ENCODE measurements around the gene RALA. TPM values are rescaled to one million over a fixed set of nuclear protein-coding genes. Genes with fewer than 3 reads are reported as not detected.

RALA gene
- total and polyA plus RNA-seq, 5 donors from 2014 or later = 22.4 to 71.2 (median 57.1) TPM

GRCh38 chr7:39588416-39588815 is 35.0 kb upstream of the RALA start:
- ATAC-seq (ENCODE audit: low read depth in 2 of 2) (no peak), DNase-seq (no peak)
- Mint-ChIP-seq H3K4me1 (peaks cover 6 to 27% (median 21%) of the 10 kb centered on the region in 4 donors), H3K27ac (peak overlapping the region in 2 of 3 donors; percentile 52 to 56), H3K9me3 (no peaks in the 10 kb centered on the region), H3K27me3 (no peaks in the 10 kb centered on the region), H3K36me3 (no peaks in the 10 kb centered on the region), H3K4me3 (no peak overlapping the region)
- no peaks in the 10 kb centered on the region for H3K27me3 ChIP-seq (ENCODE audit: control insufficient read depth, insufficient read depth, low read length)
- no peak overlapping the region for H3K27ac ChIP-seq (ENCODE audit: insufficient read depth, low read length, poor library complexity, severe bottlenecking)
- H3K9me3 ChIP-seq (ENCODE audit: control insufficient read depth in 2 of 2, low read length in 2 of 2) = no peaks in the 10 kb centered on the region
- H3K4me1 ChIP-seq (ENCODE audit: control insufficient read depth, insufficient read depth, low read length, poor library complexity, severe bottlenecking) = peaks cover 20% of the 10 kb centered on the region
- no peak overlapping the region for H3K4me3 ChIP-seq (ENCODE audit: low read depth, low read length)
- H3K36me3 ChIP-seq (ENCODE audit: control insufficient read depth, insufficient read depth, low read length) = no peaks in the 10 kb centered on the region

GRCh38 chr7:39589323-39590111 is 33.9 kb upstream of the RALA start:
- Mint-ChIP-seq H3K4me3 (peak overlapping the region in 2 of 4 donors; percentile 45 to 64), H3K4me1 (peaks cover 6 to 27% (median 23%) of the 10 kb centered on the region in 4 donors), H3K27me3 (no peaks in the 10 kb centered on the region), H3K9me3 (no peaks in the 10 kb centered on the region), H3K27ac (peak overlapping the region; percentile 59 to 85 (median 75)), H3K36me3 (no peaks in the 10 kb centered on the region)
- DNase-seq (peak; percentile 34 to 86 (median 50)), ATAC-seq (ENCODE audit: low read depth in 2 of 2) (peak; percentile 86)
- H3K4me3 ChIP-seq (ENCODE audit: low read depth, low read length) = peak overlapping the region; percentile 54
- peaks cover 20% of the 10 kb centered on the region for H3K4me1 ChIP-seq (ENCODE audit: control insufficient read depth, insufficient read depth, low read length, poor library complexity, severe bottlenecking)
- H3K27me3 ChIP-seq (ENCODE audit: control insufficient read depth, insufficient read depth, low read length) = no peaks in the 10 kb centered on the region
- no peaks in the 10 kb centered on the region for H3K9me3 ChIP-seq (ENCODE audit: control insufficient read depth in 2 of 2, low read length in 2 of 2)
- H3K27ac ChIP-seq (ENCODE audit: insufficient read depth, low read length, poor library complexity, severe bottlenecking) = no peak overlapping the region
- no peaks in the 10 kb centered on the region for H3K36me3 ChIP-seq (ENCODE audit: control insufficient read depth, insufficient read depth, low read length)

- Histone ChIP-seq H3K4me1 (ENCODE audit: control insufficient read depth, insufficient read depth, low read length, poor library complexity, severe bottlenecking) (peaks cover 20% of the 10 kb centered on the region), H3K27ac (ENCODE audit: insufficient read depth, low read length, poor library complexity, severe bottlenecking) (no peak overlapping the region), H3K9me3 (ENCODE audit: control insufficient read depth in 2 of 2, low read length in 2 of 2) (no peaks in the 10 kb centered on the region), H3K4me3 (ENCODE audit: low read depth, low read length) (no peak overlapping the region), H3K27me3 (ENCODE audit: control insufficient read depth, insufficient read depth, low read length) (no peaks in the 10 kb centered on the region), H3K36me3 (ENCODE audit: control insufficient read depth, insufficient read depth, low read length) (no peaks in the 10 kb centered on the region)
- Mint-ChIP-seq H3K27me3 (peaks cover 7% of the 10 kb centered on the region), H3K36me3 (no peaks in the 10 kb centered on the region), H3K4me1 (peaks cover 6 to 27% (median 23%) of the 10 kb centered on the region in 4 donors), H3K4me3 (no peak overlapping the region), H3K9me3 (no peaks in the 10 kb centered on the region), H3K27ac (peak overlapping the region in 2 of 3 donors; percentile 60 to 93)
- peak in 1 of 3 donors; percentile 53 for DNase-seq
- peak; percentile 72 to 79 for ATAC-seq (ENCODE audit: low read depth in 2 of 2)
Observed at GRCh38 chr7:39592586-39592985, 30.8 kb upstream of the RALA start.

- ATAC-seq (ENCODE audit: low read depth in 2 of 2) (no peak), DNase-seq (no peak)
- peaks cover under 1% of the 10 kb centered on the region for H3K4me1 ChIP-seq (ENCODE audit: control insufficient read depth, insufficient read depth, low read length, poor library complexity, severe bottlenecking)
- no peaks in the 10 kb centered on the region for H3K36me3 ChIP-seq (ENCODE audit: control insufficient read depth, insufficient read depth, low read length)
- Mint-ChIP-seq H3K9me3 (no peaks in the 10 kb centered on the region), H3K4me3 (no peak overlapping the region), H3K27ac (no peak overlapping the region), H3K36me3 (no peaks in the 10 kb centered on the region), H3K27me3 (peaks cover 7% of the 10 kb centered on the region), H3K4me1 (peaks cover 0 to 19% (median 11%) of the 10 kb centered on the region in 4 donors)
- H3K9me3 ChIP-seq (ENCODE audit: control insufficient read depth in 2 of 2, low read length in 2 of 2) = no peaks in the 10 kb centered on the region
- H3K27me3 ChIP-seq (ENCODE audit: control insufficient read depth, insufficient read depth, low read length) = no peaks in the 10 kb centered on the region
- no peak overlapping the region for H3K4me3 ChIP-seq (ENCODE audit: low read depth, low read length)
- H3K27ac ChIP-seq (ENCODE audit: insufficient read depth, low read length, poor library complexity, severe bottlenecking) = no peak overlapping the region
Observed at GRCh38 chr7:39594988-39595620, 28.3 kb upstream of the RALA start.

GRCh38 chr7:39602351-39602750 is 21.0 kb upstream of the RALA start:
- ATAC-seq (ENCODE audit: low read depth in 2 of 2) (no peak), DNase-seq (no peak)
- Mint-ChIP-seq H3K9me3 (peaks cover 0 to 5% (median 4%) of the 10 kb centered on the region in 7 donors), H3K27me3 (peaks cover 4% of the 10 kb centered on the region), H3K36me3 (no peaks in the 10 kb centered on the region), H3K4me1 (peaks cover 19 to 37% (median 28%) of the 10 kb centered on the region in 4 donors), H3K27ac (peak overlapping the region in 1 of 3 donors; percentile 15), H3K4me3 (no peak overlapping the region)
- Histone ChIP-seq H3K4me3 (ENCODE audit: low read depth, low read length) (no peak overlapping the region), H3K9me3 (ENCODE audit: control insufficient read depth in 2 of 2, low read length in 2 of 2) (no peaks in the 10 kb centered on the region), H3K4me1 (ENCODE audit: control insufficient read depth, insufficient read depth, low read length, poor library complexity, severe bottlenecking) (peaks cover 6% of the 10 kb centered on the region), H3K27me3 (ENCODE audit: control insufficient read depth, insufficient read depth, low read length) (no peaks in the 10 kb centered on the region), H3K27ac (ENCODE audit: insufficient read depth, low read length, poor library complexity, severe bottlenecking) (no peak overlapping the region), H3K36me3 (ENCODE audit: control insufficient read depth, insufficient read depth, low read length) (no peaks in the 10 kb centered on the region)

GRCh38 chr7:39603924-39604323 is 19.4 kb upstream of the RALA start:
- Mint-ChIP-seq H3K4me3 (peak overlapping the region in 2 of 4 donors; percentile 5 to 11), H3K27ac (no peak overlapping the region), H3K36me3 (no peaks in the 10 kb centered on the region), H3K27me3 (peaks cover 14% of the 10 kb centered on the region), H3K9me3 (peaks cover 0 to 5% (median 4%) of the 10 kb centered on the region in 7 donors), H3K4me1 (peaks cover 26 to 48% (median 35%) of the 10 kb centered on the region in 4 donors)
- Histone ChIP-seq H3K4me3 (ENCODE audit: low read depth, low read length) (peak overlapping the region; percentile 8), H3K36me3 (ENCODE audit: control insufficient read depth, insufficient read depth, low read length) (no peaks in the 10 kb centered on the region), H3K27me3 (ENCODE audit: control insufficient read depth, insufficient read depth, low read length) (no peaks in the 10 kb centered on the region), H3K4me1 (ENCODE audit: control insufficient read depth, insufficient read depth, low read length, poor library complexity, severe bottlenecking) (peaks cover 6% of the 10 kb centered on the region), H3K27ac (ENCODE audit: insufficient read depth, low read length, poor library complexity, severe bottlenecking) (no peak overlapping the region), H3K9me3 (ENCODE audit: control insufficient read depth in 2 of 2, low read length in 2 of 2) (no peaks in the 10 kb centered on the region)
- DNase-seq (no peak), ATAC-seq (ENCODE audit: low read depth in 2 of 2) (no peak)

GRCh38 chr7:39605087-39605486 is 18.3 kb upstream of the RALA start:
- no peak overlapping the region for H3K4me3 ChIP-seq (ENCODE audit: low read depth, low read length)
- no peak for DNase-seq
- H3K36me3 Mint-ChIP-seq = no peaks in the 10 kb centered on the region
- no peak overlapping the region for H3K27ac ChIP-seq (ENCODE audit: insufficient read depth, low read length, poor library complexity, severe bottlenecking)
- peak in 1 of 2 donors; percentile 23 for ATAC-seq (ENCODE audit: low read depth in 2 of 2)
- peaks cover 6% of the 10 kb centered on the region for H3K4me1 ChIP-seq (ENCODE audit: control insufficient read depth, insufficient read depth, low read length, poor library complexity, severe bottlenecking)
- H3K9me3 ChIP-seq (ENCODE audit: control insufficient read depth in 2 of 2, low read length in 2 of 2) = no peaks in the 10 kb centered on the region
- H3K4me3 Mint-ChIP-seq = peak overlapping the region in 1 of 4 donors; percentile 57
- H3K27me3 Mint-ChIP-seq = peaks cover 25% of the 10 kb centered on the region
- peak overlapping the region; percentile 50 to 89 (median 58) for H3K27ac Mint-ChIP-seq
- peaks cover 30 to 59% (median 38%) of the 10 kb centered on the region in 4 donors for H3K4me1 Mint-ChIP-seq
- peaks cover 2% of the 10 kb centered on the region for H3K27me3 ChIP-seq (ENCODE audit: control insufficient read depth, insufficient read depth, low read length)
- H3K36me3 ChIP-seq (ENCODE audit: control insufficient read depth, insufficient read depth, low read length) = no peaks in the 10 kb centered on the region
- peaks cover 0 to 5% (median 4%) of the 10 kb centered on the region in 7 donors for H3K9me3 Mint-ChIP-seq
